GM23338 (cell line): ENCODE results near the gene DPH5. TPM values are rescaled to one million over a fixed set of nuclear protein-coding genes. Genes with fewer than 3 reads are reported as not detected.

Experiments
- ATAC-seq: fragments of 200-7000 bp; cut with Tn5 transposase; 3 replicates; pipeline ENCODE4 v1.9.1; 2020
- DNase-seq: peaks from one replicate; pipeline ENCODE4 v3.0.0-alpha.2; 2015; ENCODE audit warnings: low spot score
- H2AFZ ChIP-seq: fragments of 200-600 bp; sonication (generic); 2 replicates; pipeline ENCODE4 v1.8.0; 2016; ENCODE audit warnings: antibody characterized with exemption, mild to moderate bottlenecking, moderate library complexity
- H3F3A ChIP-seq: fragments of 200-600 bp; sonication (generic); replicated peaks from 2 replicates; pipeline ENCODE4 v1.8.0; 2017; ENCODE audit warnings: antibody characterized with exemption, mixed run types, low read depth
- H3K27ac ChIP-seq: fragments of 200-600 bp; sonication (generic); 2 replicates; pipeline ENCODE4 v1.6.1; 2016; ENCODE audit warnings: low read depth
- H3K27me3 ChIP-seq: fragments of 200-600 bp; sonication (generic); 2 replicates; pipeline ENCODE4 v1.8.0; 2016; ENCODE audit warnings: mild to moderate bottlenecking, mixed run types, moderate library complexity; ENCODE audit not compliant: insufficient read depth
- H3K36me3 ChIP-seq: fragments of 200-600 bp; sonication (generic); 2 replicates; pipeline ENCODE4 v1.8.0; 2016; ENCODE audit warnings: mild to moderate bottlenecking; ENCODE audit not compliant: insufficient read depth
- H3K4me1 ChIP-seq: fragments of 200-600 bp; sonication (generic); 2 replicates; pipeline ENCODE4 v1.8.0; 2016; ENCODE audit warnings: mild to moderate bottlenecking, moderate library complexity; ENCODE audit not compliant: insufficient read depth
- H3K4me2 ChIP-seq: fragments of 200-600 bp; sonication (generic); 2 replicates; pipeline ENCODE4 v1.7.1; 2017; ENCODE audit warnings: mixed run types
- H3K4me3 ChIP-seq: fragments of 200-600 bp; sonication (generic); 2 replicates; pipeline ENCODE4 v1.6.1; 2016; ENCODE audit warnings: mixed run types
- H3K79me2 ChIP-seq: fragments of 200-600 bp; sonication (generic); replicated peaks from 2 replicates; pipeline ENCODE4 v1.8.0; 2017; ENCODE audit warnings: mild to moderate bottlenecking; ENCODE audit not compliant: insufficient read depth
- H3K9me2 ChIP-seq: fragments of 200-600 bp; sonication (generic); 2 replicates; pipeline ENCODE4 v1.8.0; 2017; ENCODE audit not compliant: insufficient read depth
- H4K20me1 ChIP-seq: fragments of 200-600 bp; sonication (generic); replicated peaks from 2 replicates; pipeline ENCODE4 v1.8.0; 2017; ENCODE audit warnings: mild to moderate bottlenecking; ENCODE audit not compliant: insufficient read depth
- H3K27ac Mint-ChIP-seq: 2 replicates; pipeline ENCODE4 v1.8.0; 2020; ENCODE audit warnings: inconsistent platforms, mild to moderate bottlenecking, moderate library complexity, mixed read lengths
- H3K27me3 Mint-ChIP-seq: 3 replicates; pipeline ENCODE4 v1.8.0; 2022; ENCODE audit warnings: low read depth, mild to moderate bottlenecking, moderate library complexity, mixed read lengths, inconsistent platforms; ENCODE audit not compliant: insufficient read depth, poor library complexity
- H3K36me3 Mint-ChIP-seq: 3 replicates; pipeline ENCODE4 v1.8.0; 2021; ENCODE audit warnings: low read depth, mild to moderate bottlenecking, inconsistent platforms, moderate library complexity, mixed read lengths
- H3K4me1 Mint-ChIP-seq: 3 replicates; pipeline ENCODE4 v1.8.0; 2020; ENCODE audit warnings: mild to moderate bottlenecking, inconsistent platforms, mixed read lengths
- H3K4me3 Mint-ChIP-seq: 3 replicates; pipeline ENCODE4 v1.8.0; 2021; ENCODE audit warnings: moderate library complexity, mild to moderate bottlenecking, inconsistent platforms, mixed read lengths
- H3K9me3 Mint-ChIP-seq: 3 replicates; pipeline ENCODE4 v1.8.0; 2020; ENCODE audit warnings: moderate library complexity, mild to moderate bottlenecking, inconsistent platforms, mixed read lengths
- NANOG ChIP-seq: IDR thresholded peaks from 2 replicates; pipeline ENCODE4 v1.6.1; 2016; ENCODE audit warnings: antibody characterized with exemption, borderline replicate concordance
- ZNF331 ChIP-seq: fragments of 250-450 bp; sonication (Bioruptor Pico); IDR thresholded peaks from 2 replicates; pipeline ENCODE4 v1.5.0; 2020; ENCODE audit warnings: low read depth, mild to moderate bottlenecking, moderate library complexity
- polyA plus RNA-seq: library from polyadenylated mRNA; unstranded; fragments of >200 nt; fragmentation: Nextera tagmentation; extraction: Ambion mirVana; gene quantifications from 2 replicates; pipeline ENCODE4 v1.2.1, GENCODE V29; 2016
- total RNA-seq: library from RNA; depleted of rRNA; stranded (reverse); fragments of >200 nt; shearing (Covaris generic); gene quantifications from 2 replicates; pipeline ENCODE4 v1.2.3, GENCODE V29; 2014
- TF ChIP-seq, protein P1 (sequence below): fragments of 250-450 bp; sonication (Bioruptor Pico); IDR thresholded peaks from 2 replicates; pipeline ENCODE4 v1.5.0; 2020; ENCODE audit warnings: mild to moderate bottlenecking, moderate library complexity

The DPH5 gene
- total and polyA plus RNA-seq, 2 experiments from 2014 or later, result 50.6 to 53.5 TPM

DNA sequence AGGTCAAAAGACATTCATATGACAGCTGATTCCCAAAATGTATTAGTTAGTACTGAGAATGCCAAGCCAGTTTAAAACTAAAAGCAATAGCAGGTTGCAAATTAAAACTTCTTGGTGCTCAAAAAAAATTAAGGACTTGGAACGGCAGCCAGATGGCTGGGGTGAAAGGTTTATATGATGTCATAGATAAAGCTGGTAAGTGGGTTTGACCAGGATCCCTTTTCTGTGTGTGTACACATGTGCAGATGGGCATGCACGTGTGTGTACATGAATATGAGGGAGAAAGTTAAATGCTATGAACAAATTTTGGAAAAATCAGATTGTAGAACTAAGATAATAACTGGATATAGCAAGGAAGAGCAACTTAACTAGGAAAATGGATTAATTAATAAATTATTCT lies 39.1 kb upstream of the DPH5 start (continued):
- TF ChIP-seq, protein P1, sequence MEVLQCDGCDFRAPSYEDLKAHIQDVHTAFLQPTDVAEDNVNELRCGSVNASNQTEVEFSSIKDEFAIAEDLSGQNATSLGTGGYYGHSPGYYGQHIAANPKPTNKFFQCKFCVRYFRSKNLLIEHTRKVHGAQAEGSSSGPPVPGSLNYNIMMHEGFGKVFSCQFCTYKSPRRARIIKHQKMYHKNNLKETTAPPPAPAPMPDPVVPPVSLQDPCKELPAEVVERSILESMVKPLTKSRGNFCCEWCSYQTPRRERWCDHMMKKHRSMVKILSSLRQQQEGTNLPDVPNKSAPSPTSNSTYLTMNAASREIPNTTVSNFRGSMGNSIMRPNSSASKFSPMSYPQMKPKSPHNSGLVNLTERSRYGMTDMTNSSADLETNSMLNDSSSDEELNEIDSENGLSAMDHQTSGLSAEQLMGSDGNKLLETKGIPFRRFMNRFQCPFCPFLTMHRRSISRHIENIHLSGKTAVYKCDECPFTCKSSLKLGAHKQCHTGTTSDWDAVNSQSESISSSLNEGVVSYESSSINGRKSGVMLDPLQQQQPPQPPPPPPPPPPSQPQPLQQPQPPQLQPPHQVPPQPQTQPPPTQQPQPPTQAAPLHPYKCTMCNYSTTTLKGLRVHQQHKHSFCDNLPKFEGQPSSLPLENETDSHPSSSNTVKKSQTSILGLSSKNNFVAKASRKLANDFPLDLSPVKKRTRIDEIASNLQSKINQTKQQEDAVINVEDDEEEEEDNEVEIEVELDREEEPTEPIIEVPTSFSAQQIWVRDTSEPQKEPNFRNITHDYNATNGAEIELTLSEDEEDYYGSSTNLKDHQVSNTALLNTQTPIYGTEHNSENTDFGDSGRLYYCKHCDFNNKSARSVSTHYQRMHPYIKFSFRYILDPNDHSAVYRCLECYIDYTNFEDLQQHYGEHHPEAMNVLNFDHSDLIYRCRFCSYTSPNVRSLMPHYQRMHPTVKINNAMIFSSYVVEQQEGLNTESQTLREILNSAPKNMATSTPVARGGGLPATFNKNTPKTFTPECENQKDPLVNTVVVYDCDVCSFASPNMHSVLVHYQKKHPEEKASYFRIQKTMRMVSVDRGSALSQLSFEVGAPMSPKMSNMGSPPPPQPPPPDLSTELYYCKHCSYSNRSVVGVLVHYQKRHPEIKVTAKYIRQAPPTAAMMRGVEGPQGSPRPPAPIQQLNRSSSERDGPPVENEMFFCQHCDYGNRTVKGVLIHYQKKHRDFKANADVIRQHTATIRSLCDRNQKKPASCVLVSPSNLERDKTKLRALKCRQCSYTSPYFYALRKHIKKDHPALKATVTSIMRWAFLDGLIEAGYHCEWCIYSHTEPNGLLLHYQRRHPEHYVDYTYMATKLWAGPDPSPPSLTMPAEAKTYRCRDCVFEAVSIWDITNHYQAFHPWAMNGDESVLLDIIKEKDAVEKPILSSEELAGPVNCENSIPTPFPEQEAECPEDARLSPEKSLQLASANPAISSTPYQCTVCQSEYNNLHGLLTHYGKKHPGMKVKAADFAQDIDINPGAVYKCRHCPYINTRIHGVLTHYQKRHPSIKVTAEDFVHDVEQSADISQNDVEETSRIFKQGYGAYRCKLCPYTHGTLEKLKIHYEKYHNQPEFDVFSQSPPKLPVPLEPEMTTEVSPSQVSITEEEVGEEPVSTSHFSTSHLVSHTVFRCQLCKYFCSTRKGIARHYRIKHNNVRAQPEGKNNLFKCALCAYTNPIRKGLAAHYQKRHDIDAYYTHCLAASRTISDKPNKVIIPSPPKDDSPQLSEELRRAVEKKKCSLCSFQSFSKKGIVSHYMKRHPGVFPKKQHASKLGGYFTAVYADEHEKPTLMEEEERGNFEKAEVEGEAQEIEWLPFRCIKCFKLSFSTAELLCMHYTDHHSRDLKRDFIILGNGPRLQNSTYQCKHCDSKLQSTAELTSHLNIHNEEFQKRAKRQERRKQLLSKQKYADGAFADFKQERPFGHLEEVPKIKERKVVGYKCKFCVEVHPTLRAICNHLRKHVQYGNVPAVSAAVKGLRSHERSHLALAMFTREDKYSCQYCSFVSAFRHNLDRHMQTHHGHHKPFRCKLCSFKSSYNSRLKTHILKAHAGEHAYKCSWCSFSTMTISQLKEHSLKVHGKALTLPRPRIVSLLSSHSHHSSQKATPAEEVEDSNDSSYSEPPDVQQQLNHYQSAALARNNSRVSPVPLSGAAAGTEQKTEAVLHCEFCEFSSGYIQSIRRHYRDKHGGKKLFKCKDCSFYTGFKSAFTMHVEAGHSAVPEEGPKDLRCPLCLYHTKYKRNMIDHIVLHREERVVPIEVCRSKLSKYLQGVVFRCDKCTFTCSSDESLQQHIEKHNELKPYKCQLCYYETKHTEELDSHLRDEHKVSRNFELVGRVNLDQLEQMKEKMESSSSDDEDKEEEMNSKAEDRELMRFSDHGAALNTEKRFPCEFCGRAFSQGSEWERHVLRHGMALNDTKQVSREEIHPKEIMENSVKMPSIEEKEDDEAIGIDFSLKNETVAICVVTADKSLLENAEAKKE (CRISPR knock-in tag), result no peak

DNA sequence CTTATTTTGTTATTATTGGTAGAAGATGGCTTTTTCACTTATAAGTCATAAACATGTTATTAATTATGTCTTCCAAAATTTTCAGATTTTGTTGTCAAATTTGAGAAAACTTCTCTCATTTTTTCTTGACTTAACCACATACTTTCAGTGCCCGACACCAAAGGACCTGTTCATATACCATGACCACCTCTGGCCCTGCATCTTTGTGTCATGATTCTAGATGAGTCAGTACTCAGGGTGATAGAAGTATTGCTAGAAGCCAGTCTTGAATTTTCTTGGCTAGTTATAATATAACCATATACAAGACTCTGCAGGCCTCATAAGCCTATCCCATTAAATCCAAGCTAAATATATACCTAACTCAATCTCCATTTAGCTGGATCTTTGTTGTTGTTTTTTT lies 35.4 kb upstream of the DPH5 start:
- Histone ChIP-seq H3K27ac (no peak overlapping the region), H3K4me2 (no peak overlapping the region), H3K36me3 (no peaks in the 10 kb centered on the region), H3K79me2 (no peaks in the 10 kb centered on the region), H4K20me1 (no peaks in the 10 kb centered on the region), H2AFZ (no peak overlapping the region), H3F3A (no peaks in the 10 kb centered on the region), H3K27me3 (no peaks in the 10 kb centered on the region), H3K4me3 (no peak overlapping the region), H3K9me2 (no peaks in the 10 kb centered on the region), H3K4me1 (no peaks in the 10 kb centered on the region)
- no peaks in the 10 kb centered on the region for H3K9me3 Mint-ChIP-seq
- no peaks in the 10 kb centered on the region for H3K36me3 Mint-ChIP-seq
- no peak for ATAC-seq
- no peak for DNase-seq
- no peak overlapping the region for H3K4me3 Mint-ChIP-seq
- no peak overlapping the region for H3K27ac Mint-ChIP-seq
- TF ChIP-seq ZNF331 (CRISPR knock-in tag) (no peak), NANOG (no peak)
- TF ChIP-seq, protein P1 (CRISPR knock-in tag), result no peak
- H3K27me3 Mint-ChIP-seq, result no peaks in the 10 kb centered on the region
- H3K4me1 Mint-ChIP-seq, result no peaks in the 10 kb centered on the region
